Measurements from ENCODE around the gene GLIPR1.

Gene GLIPR1

GRCh38 chr12:75489613-75490210 is 9.2 kb downstream of the GLIPR1 start:
- no peak for DNase-seq (ENCODE audit: low read depth)
- no peak for TF ChIP-seq MAX (IDR thresholded peaks at IDR 0.05; ENCODE audit: low read depth, low read length)
- no peak for TF ChIP-seq POLR2A (IDR thresholded peaks at IDR 0.05; ENCODE audit: extremely low read depth, insufficient read length)
- TF ChIP-seq MYC (IDR thresholded peaks at IDR 0.05; ENCODE audit: low read depth, low read length) = no peak
- no peak for TF ChIP-seq CTCF (IDR thresholded peaks at IDR 0.05; ENCODE audit: low read depth, low read length)
- no peak overlapping the region for H3K4me3 ChIP-seq (ENCODE audit: low read depth, low read length)

GRCh38 chr12:75491169-75491568 is 10.6 kb downstream of the GLIPR1 start:
- DNase-seq (ENCODE audit: low read depth) = no peak
- TF ChIP-seq POLR2A (IDR thresholded peaks at IDR 0.05; ENCODE audit: extremely low read depth, insufficient read length) = no peak
- no peak for TF ChIP-seq CTCF (IDR thresholded peaks at IDR 0.05; ENCODE audit: low read depth, low read length)
- no peak for TF ChIP-seq MAX (IDR thresholded peaks at IDR 0.05; ENCODE audit: low read depth, low read length)
- no peak for TF ChIP-seq MYC (IDR thresholded peaks at IDR 0.05; ENCODE audit: low read depth, low read length)
- H3K4me3 ChIP-seq (ENCODE audit: low read depth, low read length) = no peak overlapping the region

GRCh38 chr12:75503459-75503858 is 22.9 kb downstream of the GLIPR1 start:
- DNase-seq (ENCODE audit: low read depth) = no peak
- H3K4me3 ChIP-seq (ENCODE audit: low read depth, low read length) = no peak overlapping the region
- TF ChIP-seq POLR2A (IDR thresholded peaks at IDR 0.05; ENCODE audit: extremely low read depth, insufficient read length) (no peak), MYC (IDR thresholded peaks at IDR 0.05; ENCODE audit: low read depth, low read length) (no peak), CTCF (IDR thresholded peaks at IDR 0.05; ENCODE audit: low read depth, low read length) (no peak), MAX (IDR thresholded peaks at IDR 0.05; ENCODE audit: low read depth, low read length) (no peak)

- TF ChIP-seq MYC (IDR thresholded peaks at IDR 0.05; ENCODE audit: low read depth, low read length) = no peak
- TF ChIP-seq MAX (IDR thresholded peaks at IDR 0.05; ENCODE audit: low read depth, low read length) = no peak
- no peak for TF ChIP-seq POLR2A (IDR thresholded peaks at IDR 0.05; ENCODE audit: extremely low read depth, insufficient read length)
- TF ChIP-seq CTCF (IDR thresholded peaks at IDR 0.05; ENCODE audit: low read depth, low read length) = no peak
- H3K4me3 ChIP-seq (ENCODE audit: low read depth, low read length) = no peak overlapping the region
- no peak for DNase-seq (ENCODE audit: low read depth)
Measured at GRCh38 chr12:75503866-75504265, 23.3 kb downstream of the GLIPR1 start.

GRCh38 chr12:75505706-75506312 is 25.3 kb downstream of the GLIPR1 start:
- no peak overlapping the region for H3K4me3 ChIP-seq (ENCODE audit: low read depth, low read length)
- TF ChIP-seq MAX (IDR thresholded peaks at IDR 0.05; ENCODE audit: low read depth, low read length) = no peak
- peak; percentile 57 for TF ChIP-seq CTCF (IDR thresholded peaks at IDR 0.05; ENCODE audit: low read depth, low read length)
- peak; percentile 59 for DNase-seq (ENCODE audit: low read depth)
